IPS-18a (cell line): Measurements from ENCODE around the gene PAK1.

ENCODE experiments used
- H3K27ac ChIP-seq: one replicate; pipeline ENCODE4 v1.5.1; 2013; ENCODE audit warnings: low read length
- H3K27me3 ChIP-seq: one replicate; pipeline ENCODE4 v1.6.1; 2013; ENCODE audit warnings: mild to moderate bottlenecking, low read length; ENCODE audit not compliant: control insufficient read depth, insufficient read depth
- H3K36me3 ChIP-seq: one replicate; pipeline ENCODE4 v1.6.1; 2013; ENCODE audit warnings: low read depth, low read length; ENCODE audit not compliant: control insufficient read depth
- H3K4me1 ChIP-seq: one replicate; pipeline ENCODE4 v1.6.1; 2013; ENCODE audit warnings: low read depth, low read length; ENCODE audit not compliant: control insufficient read depth
- H3K4me3 ChIP-seq: one replicate; pipeline ENCODE4 v1.5.1; 2013; ENCODE audit warnings: low read length
- H3K9ac ChIP-seq: one replicate; pipeline ENCODE4 v1.6.1; 2013; ENCODE audit warnings: mild to moderate bottlenecking, low read length, moderate library complexity
- H3K9me3 ChIP-seq: one replicate; pipeline ENCODE4 v1.6.1; 2013; ENCODE audit warnings: low read depth, low read length; ENCODE audit not compliant: control insufficient read depth

PAK1 gene

DNA sequence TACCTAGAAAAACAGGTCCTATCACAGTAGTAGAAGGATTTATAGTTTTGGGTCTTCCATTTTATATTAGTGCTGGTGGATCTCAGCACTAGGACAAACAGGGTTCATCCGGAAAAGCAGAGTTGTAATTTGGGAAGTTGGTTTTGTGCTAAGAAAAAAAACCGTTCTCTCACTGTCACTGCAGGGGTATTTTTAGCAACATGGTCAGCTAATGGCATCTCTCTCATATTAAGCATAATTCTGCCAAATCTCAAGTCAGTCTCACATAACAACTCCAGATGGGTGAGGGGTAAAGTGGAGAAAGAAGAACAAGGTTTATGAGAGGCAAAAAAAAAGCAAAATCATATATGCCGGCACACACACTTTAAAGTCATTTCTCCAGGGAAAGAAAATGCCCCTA is 120.8 kb downstream of the PAK1 start:
- Histone ChIP-seq H3K9me3 (no peaks in the 10 kb centered on the region), H3K36me3 (peaks cover 46% of the 10 kb centered on the region), H3K27ac (no peak overlapping the region), H3K27me3 (no peaks in the 10 kb centered on the region), H3K4me3 (no peak overlapping the region), H3K4me1 (no peaks in the 10 kb centered on the region), H3K9ac (no peak overlapping the region)

DNA sequence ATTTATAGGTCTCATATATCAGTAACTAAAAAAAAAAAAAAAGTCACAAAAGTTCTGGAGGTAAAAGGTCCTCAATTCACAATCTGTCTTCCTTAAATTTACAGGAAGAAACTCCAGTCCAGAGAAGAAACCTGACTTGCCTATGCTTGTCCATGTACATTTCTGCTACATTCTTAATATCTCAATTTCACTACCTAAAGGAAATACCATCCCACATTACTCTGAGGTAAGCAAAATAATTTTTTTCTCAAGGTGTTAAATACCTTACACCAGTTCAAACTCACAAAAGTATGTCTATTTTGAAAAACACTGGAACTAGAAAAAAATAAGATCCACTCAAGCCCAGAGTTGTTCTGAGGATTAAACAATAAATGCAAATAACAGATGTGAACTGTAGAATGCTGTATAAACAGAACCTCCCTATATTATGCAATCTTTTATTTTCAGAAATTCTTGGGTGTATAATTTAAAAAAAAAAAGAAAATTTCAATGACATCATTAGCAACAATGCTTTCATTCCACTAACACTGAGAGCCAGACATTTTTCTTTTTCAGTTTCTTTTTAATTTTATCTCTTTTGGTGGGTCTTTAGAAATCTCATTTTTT is 122.5 kb downstream of the PAK1 start:
- Histone ChIP-seq H3K9me3 (no peaks in the 10 kb centered on the region), H3K27me3 (no peaks in the 10 kb centered on the region), H3K36me3 (peaks cover 38% of the 10 kb centered on the region), H3K4me1 (no peaks in the 10 kb centered on the region), H3K27ac (no peak overlapping the region), H3K4me3 (no peak overlapping the region), H3K9ac (no peak overlapping the region)

DNA sequence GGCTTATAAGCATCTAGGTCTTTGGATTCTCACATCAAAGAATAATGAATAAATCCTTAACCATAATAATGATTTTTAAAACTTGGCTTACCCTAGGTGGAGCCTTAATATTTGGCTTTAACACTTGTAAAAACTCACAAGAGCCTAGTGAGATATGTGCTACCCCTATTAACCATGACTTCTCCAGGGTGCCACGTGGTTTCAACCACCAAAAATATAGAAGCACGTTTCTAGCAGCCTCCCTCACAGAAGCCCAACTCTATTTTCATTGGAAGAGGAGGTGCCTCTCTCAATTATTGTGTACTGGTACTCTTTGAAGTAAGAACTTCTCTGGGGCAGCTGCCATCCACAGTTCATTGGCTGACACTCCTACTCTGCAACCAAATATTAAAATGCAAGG is 125.9 kb downstream of the PAK1 start:
- Histone ChIP-seq H3K4me1 (no peaks in the 10 kb centered on the region), H3K36me3 (peaks cover 40% of the 10 kb centered on the region)

DNA sequence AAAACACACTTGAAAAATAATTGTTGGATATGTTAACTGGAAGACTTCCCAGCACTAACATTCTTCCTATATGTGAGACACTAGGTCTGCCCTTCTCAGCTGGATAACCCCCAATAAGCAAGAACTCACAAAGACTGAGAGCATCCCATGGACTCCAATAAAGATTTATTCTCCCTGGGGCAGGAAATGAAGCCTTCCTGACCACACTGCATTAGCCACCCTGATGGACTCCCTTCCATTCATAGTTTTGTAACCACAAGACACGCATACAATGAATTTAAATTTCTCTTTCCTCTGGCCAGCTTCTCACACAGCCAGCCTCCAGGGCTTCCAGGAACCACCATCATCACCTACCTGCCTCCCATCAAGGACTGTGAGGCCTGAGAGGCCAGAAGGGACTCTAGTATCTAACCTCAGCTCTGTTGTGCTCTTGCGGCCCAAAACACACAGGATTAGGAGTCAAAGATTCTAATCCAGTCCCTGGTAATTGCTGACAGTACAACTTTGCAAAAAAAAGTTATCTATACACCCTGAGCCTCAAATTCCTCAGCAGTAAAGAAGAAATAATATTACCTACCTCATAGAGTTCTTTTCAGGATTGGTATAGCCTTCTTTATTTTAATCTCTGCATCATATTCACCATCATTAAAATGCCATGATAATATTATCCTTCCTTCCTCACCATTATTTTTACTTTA is 126.8 kb downstream of the PAK1 start:
- no peaks in the 10 kb centered on the region for H3K4me1 ChIP-seq
- H3K36me3 ChIP-seq, result peaks cover 39% of the 10 kb centered on the region
- no peak overlapping the region for H3K9ac ChIP-seq
- H3K27ac ChIP-seq, result no peak overlapping the region
- no peaks in the 10 kb centered on the region for H3K27me3 ChIP-seq
- no peaks in the 10 kb centered on the region for H3K9me3 ChIP-seq
- no peak overlapping the region for H3K4me3 ChIP-seq

More for the DNA sequence above, 125.9 kb downstream of the PAK1 start:
- Histone ChIP-seq H3K27me3 (no peaks in the 10 kb centered on the region), H3K4me3 (no peak overlapping the region), H3K9me3 (no peaks in the 10 kb centered on the region), H3K9ac (no peak overlapping the region), H3K27ac (no peak overlapping the region)

DNA sequence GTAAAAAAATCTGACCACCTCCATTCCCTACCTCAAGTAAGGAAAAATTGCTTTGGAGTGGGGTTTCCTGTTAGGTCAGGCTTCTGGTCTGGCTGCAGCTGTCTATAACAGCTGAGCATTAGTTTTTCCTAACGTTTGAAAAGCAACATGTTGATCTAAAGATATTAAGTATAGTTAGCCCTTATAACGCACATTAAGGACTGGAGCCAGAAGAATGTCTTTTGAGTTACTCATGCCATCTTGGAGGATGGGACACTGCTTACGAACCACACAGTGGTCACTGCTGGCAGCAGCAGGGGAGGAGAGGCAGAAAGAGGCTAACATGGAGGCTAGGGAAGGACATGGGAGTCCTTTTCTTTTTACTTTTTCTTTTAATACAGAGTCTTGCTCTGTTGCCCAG is 128.3 kb downstream of the PAK1 start:
- Histone ChIP-seq H3K4me3 (no peak overlapping the region), H3K36me3 (peaks cover 51% of the 10 kb centered on the region), H3K9me3 (no peaks in the 10 kb centered on the region), H3K9ac (no peak overlapping the region), H3K27ac (no peak overlapping the region), H3K4me1 (no peaks in the 10 kb centered on the region), H3K27me3 (no peaks in the 10 kb centered on the region)

DNA sequence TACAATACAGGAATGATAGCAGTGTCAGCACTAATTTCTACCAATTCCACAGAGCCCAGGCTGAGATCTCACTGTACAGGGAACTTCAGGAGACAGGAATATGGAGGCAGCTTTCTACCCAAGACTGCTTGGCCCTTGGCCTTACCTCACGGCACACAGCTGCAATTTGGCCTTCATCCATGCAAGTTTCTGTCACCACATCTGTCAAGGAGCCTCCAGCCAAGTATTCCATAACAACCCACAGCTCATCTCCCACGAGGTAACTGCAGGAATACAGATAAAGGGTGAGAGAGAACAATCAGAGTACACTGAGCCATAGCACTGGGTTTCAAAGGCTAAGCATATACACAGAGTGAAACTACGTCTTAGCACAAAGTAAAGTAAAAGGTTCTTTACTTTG is 133.4 kb downstream of the PAK1 start:
- no peaks in the 10 kb centered on the region for H3K4me1 ChIP-seq
- peaks cover 77% of the 10 kb centered on the region for H3K36me3 ChIP-seq
- H3K9ac ChIP-seq, result no peak overlapping the region
- H3K27me3 ChIP-seq, result no peaks in the 10 kb centered on the region
- H3K9me3 ChIP-seq, result no peaks in the 10 kb centered on the region
- no peak overlapping the region for H3K4me3 ChIP-seq
- H3K27ac ChIP-seq, result no peak overlapping the region

DNA sequence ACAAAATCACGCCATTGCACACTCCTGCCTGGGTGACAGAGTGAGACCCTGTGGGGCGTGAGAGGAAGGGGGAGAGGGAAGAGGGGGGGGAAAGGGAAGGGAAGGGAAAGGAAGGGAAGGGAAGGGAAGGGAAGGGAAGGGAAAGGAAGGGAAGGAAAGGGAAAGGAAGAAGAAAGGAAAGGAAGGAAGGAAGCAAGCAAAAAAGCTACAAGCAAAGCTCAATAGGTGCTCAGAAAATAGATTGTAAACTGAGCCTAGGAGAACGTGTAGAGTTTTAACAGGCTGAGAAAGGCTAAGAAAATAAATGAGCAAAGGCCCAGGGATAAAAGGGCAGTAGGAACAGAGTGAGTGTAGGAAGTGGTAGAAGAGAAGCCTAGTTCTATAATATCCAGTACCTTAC is 141.6 kb downstream of the PAK1 start:
- peaks cover 7% of the 10 kb centered on the region for H3K9me3 ChIP-seq
- H3K27me3 ChIP-seq, result no peaks in the 10 kb centered on the region
- no peak overlapping the region for H3K9ac ChIP-seq
- H3K36me3 ChIP-seq, result peaks cover 44% of the 10 kb centered on the region
- H3K4me3 ChIP-seq, result no peak overlapping the region
- H3K27ac ChIP-seq, result no peak overlapping the region
- H3K4me1 ChIP-seq, result no peaks in the 10 kb centered on the region

DNA sequence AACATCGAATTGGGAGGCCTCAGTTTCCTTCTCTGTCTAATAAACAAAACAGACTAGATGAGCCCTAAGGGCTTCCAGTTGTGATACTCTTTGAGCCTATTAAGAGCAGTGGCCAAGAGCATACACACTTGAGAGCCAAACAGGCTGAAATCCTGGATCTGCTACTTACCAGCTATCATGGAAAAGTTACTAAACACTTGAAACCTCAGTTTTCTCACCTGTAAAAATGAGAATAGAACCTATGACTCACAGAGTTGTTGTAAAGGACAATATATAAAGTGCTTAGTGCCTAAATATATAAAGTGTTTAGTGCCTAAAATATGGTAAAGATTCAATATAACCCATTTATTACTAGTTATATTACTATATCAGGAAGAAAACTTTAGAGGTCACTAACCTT is 148.7 kb downstream of the PAK1 start:
- Histone ChIP-seq H3K36me3 (peaks cover 36% of the 10 kb centered on the region), H3K27ac (no peak overlapping the region), H3K9me3 (no peaks in the 10 kb centered on the region), H3K9ac (no peak overlapping the region), H3K27me3 (no peaks in the 10 kb centered on the region), H3K4me1 (no peaks in the 10 kb centered on the region), H3K4me3 (no peak overlapping the region)

DNA sequence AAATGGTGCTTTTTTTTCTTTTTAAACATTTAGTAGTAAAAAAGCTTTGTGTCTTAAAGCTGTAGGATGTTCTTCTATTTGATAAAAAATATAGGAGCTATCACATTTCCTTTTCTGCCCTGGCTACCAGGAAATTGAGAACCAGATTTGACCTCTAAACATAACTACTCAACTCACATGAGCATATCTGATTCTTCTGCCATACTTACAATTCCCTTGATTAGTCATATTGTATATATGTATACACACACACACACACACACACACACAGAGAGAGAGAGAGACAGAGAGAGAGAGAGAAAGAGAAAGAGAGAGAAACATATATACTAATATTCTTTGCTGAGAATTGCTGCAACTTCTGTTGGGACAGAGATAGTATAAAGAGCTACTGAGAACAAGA is 149.4 kb downstream of the PAK1 start:
- H3K27ac ChIP-seq, result no peak overlapping the region
- no peaks in the 10 kb centered on the region for H3K27me3 ChIP-seq
- no peaks in the 10 kb centered on the region for H3K4me1 ChIP-seq
- H3K9me3 ChIP-seq, result no peaks in the 10 kb centered on the region
- peaks cover 36% of the 10 kb centered on the region for H3K36me3 ChIP-seq
- no peak overlapping the region for H3K4me3 ChIP-seq
- no peak overlapping the region for H3K9ac ChIP-seq

DNA sequence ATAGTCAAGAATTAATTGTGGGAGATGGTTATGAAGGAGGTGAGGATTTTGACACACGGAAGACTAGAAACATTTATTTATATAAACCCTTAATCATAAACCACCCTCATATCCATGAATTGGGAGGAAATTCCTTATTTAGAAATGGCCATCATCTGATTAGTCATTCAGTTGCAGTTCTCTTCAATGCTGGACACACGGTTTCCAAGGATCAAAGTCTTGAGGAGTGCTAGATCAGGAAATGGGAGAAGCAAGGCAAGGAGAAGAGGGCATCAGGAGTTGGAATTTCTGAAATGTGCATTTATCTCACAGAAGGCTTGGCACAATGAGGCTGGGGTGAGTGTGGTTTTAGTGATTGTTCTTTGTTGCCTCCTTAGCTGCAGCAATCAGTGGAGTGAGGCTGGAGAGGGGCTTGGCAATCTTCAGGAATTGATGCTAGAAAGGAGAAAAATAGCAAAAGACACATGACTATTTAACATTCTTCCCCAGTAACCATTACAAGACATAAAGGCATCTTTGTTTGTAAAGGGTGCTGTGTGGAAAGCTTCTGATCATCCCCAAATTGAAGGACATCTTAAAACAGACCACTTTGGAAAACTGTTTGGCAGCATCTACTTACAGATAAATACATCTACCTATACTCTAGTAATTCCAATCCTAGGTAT is 150.8 kb downstream of the PAK1 start:
- H3K9ac ChIP-seq, result no peak overlapping the region
- H3K36me3 ChIP-seq, result peaks cover 36% of the 10 kb centered on the region
- H3K4me3 ChIP-seq, result no peak overlapping the region
- H3K4me1 ChIP-seq, result no peaks in the 10 kb centered on the region
- H3K9me3 ChIP-seq, result no peaks in the 10 kb centered on the region
- no peaks in the 10 kb centered on the region for H3K27me3 ChIP-seq
- H3K27ac ChIP-seq, result no peak overlapping the region

DNA sequence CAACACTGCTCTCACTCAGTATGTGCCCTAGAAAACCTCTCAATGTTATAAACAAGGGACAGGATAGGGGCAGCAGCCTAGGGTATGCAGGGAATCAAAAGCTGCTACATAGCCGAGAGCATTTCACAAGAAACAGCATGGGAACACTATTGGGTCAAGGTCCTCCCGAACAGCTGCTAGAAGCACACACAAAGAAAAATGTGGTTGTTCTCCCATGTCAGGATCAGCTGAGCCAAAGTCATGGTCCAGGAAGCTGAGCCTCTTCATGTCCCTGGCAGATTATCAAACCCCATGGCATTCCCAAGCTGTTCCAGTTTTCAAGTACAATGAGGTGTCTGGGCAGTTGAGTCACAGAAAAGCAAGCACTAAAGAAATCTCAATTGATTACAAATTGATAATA is 151.4 kb downstream of the PAK1 start:
- Histone ChIP-seq H3K9me3 (no peaks in the 10 kb centered on the region), H3K4me3 (no peak overlapping the region), H3K36me3 (peaks cover 36% of the 10 kb centered on the region), H3K27ac (no peak overlapping the region), H3K4me1 (no peaks in the 10 kb centered on the region), H3K9ac (no peak overlapping the region), H3K27me3 (no peaks in the 10 kb centered on the region)

DNA sequence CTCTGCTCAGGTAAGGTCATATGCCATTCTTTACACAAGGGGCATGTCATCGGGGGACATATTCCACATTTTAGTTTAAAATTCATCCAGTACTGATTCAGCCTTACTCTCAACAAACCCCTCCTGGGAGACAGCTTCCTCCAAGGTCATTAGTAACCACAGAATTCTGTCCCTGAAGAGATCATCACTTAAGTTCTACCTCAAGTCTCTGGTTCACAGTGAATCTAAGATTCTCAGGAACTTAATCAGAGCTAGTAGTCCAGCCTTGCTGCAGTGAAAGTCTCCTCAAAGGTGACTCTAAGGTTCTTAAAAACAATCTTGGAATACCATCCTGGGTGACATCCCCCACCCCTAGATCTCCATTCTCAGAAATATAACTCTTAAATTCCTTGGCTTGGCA is 153.5 kb downstream of the PAK1 start:
- H3K9ac ChIP-seq, result no peak overlapping the region
- H3K36me3 ChIP-seq, result peaks cover 25% of the 10 kb centered on the region
- no peaks in the 10 kb centered on the region for H3K27me3 ChIP-seq
- no peak overlapping the region for H3K27ac ChIP-seq
- H3K9me3 ChIP-seq, result no peaks in the 10 kb centered on the region
- H3K4me1 ChIP-seq, result no peaks in the 10 kb centered on the region
- H3K4me3 ChIP-seq, result no peak overlapping the region
